GM21390 (cell line): ENCODE results near the gene ZC3H12A.

Experiments used
- ATAC-seq: cut with Tn5 transposase; IDR thresholded peaks from one replicate; pipeline ENCODE4 v1.9.1; 2021; ENCODE audit not compliant: unreplicated experiment

The ZC3H12A gene

DNA sequence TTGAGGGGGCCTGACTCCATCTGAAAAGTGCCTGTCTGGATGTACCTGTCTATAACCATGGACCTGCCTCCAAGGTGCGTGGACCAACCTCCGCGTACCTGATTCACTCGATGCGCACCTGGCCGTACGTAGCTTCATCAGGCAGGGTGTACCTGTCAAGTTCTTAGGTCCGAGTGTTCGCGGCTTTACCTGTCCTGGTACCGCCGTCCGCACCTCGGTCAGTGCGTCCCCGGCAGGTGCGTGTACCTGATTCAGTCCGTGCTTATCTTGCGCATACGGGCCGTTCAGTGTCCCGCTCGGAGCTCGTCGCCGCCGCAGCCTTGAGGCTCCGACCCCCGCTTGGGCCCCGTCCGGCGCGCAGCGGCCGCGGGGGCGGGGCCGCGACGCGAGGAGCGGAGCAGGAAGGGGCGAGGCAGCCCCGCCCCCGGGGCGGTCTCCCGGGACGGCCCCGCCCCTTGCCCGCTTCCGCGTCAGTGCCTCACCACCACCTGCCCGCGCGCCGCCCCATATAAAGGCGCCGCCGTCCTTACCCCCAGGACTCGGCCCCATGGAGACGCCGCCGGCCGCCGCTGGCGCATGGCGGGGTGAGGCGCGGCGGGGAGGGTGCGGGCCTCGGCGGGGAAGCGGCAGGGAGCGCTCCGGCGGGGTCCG is at the start of gene ZC3H12A:
Gene ZC3H12A, plus strand, starts transcription at position 535 of the 651 bp plus-strand sequence. CDS start 917 bp downstream, outside the sequence.
- ATAC-seq, result peak; percentile 51

DNA sequence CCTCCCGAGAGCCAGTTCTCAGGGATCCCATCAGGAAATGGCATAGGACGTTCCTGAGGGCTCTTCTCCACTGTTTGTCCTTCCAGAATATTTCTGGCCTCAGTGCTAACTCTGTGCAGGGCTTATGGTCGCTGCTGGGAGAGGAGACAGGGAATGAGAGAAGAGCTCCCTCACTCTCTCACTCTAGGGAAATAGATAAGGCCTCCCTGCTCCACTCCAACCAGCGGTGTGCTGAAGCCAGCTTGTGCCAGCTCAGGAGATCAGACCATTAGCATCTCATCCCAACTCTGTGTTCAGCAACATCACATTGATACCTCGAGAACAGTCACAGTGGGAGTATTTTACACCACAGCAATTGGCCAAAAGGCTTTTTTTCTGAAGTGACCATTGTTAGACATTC is 49.2 kb upstream of the ZC3H12A start:
- ATAC-seq, result no peak

DNA sequence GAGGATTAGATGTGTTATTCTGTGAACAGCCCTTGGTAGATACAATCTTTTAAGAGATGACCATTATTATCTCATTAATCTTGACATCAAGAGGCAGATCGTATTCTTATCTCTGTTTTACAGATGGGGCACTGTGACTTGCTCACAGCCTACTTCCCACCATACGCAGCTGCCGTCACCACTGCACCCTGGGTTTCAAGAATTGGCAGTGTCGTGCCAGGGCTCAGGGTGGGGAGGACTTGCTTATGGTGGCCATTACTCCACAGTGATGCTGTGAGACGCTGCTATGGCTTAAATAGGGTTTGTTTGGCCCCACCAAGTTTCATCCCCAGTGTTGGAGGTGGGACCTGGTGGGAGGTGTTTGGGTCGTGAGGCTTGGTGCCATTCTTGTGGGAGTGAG is 45.4 kb upstream of the ZC3H12A start:
- ATAC-seq, result no peak

DNA sequence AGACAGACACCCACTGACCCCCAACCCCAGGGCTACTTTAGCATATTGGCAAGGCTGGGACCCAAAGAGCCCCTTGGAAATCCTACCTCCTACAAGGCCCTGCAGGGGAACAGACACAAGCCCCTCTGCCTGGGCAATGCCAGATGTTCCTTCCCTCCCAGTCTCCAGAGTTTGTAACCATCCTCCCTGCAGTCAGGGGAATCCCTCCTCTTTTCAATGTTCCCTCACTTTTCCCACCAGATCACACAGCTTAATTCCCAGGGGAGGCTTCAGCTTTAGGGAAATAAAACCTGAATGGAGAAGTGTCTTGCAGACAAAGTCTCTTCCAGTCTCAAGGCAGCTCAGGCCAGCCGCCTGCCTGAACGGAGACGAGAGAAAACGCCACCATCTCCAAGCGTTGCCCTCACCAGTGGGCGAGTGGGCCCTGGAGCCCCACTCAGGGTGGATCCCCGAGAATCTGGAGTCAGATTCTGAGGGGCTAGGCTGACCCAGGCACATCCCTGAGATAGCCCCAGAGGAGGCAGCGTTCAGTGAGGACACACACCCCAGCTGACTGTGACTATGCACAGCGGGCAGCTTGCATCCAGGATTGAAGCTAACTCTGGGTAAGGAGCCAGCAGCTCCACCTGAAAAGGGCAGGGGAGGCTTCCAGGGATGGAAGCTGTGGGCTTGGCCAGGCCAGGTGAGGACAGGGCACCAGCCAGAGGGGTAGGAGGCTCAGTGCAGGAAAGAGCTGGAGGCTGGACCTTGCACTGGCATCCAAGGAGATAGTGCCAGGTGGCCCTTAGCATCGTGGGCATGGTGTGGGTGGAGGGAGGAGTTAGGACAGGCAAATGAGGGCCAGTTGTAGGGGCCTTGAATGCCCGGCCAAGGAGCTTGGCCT is 44.0 kb upstream of the ZC3H12A start:
- no peak for ATAC-seq

DNA sequence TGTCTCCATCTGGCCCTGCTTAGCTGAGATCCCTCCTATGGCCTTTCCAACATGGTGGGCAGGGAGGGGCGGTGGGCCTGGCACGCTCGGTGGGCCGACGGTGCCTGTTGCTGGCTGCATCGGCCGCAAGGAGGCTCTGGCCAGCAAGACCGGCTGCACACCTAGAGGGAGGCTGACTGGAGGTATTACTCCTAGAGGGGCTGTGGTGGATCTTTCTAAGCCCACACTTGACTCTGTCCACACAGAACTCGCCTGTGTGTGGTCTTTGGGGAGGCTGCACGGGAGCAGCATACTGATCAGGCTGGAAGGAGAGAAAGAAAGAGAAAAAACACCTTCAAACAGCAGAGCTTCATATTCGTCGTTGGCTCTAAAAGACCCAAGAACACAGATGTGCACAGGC is 41.7 kb upstream of the ZC3H12A start:
- ATAC-seq, result no peak

DNA sequence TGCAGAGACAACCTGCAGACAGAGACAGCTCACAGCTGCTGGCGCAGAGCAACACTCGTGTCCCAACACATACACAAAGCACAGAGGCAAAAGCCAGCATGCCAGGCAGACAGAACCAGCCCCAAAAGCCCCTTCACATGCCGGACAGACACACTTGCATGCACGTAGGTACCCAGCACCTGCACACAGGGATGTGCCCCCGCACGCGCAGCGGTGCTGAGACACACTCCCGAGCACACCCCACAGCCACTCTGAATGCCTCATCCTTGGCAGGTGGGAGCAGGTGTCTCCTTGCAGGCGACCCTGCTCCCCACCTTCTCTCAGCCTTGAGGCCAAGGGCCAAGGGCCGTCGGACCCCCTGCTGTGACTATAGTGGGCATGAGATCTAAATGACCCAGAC is 41.2 kb upstream of the ZC3H12A start:
- no peak for ATAC-seq

DNA sequence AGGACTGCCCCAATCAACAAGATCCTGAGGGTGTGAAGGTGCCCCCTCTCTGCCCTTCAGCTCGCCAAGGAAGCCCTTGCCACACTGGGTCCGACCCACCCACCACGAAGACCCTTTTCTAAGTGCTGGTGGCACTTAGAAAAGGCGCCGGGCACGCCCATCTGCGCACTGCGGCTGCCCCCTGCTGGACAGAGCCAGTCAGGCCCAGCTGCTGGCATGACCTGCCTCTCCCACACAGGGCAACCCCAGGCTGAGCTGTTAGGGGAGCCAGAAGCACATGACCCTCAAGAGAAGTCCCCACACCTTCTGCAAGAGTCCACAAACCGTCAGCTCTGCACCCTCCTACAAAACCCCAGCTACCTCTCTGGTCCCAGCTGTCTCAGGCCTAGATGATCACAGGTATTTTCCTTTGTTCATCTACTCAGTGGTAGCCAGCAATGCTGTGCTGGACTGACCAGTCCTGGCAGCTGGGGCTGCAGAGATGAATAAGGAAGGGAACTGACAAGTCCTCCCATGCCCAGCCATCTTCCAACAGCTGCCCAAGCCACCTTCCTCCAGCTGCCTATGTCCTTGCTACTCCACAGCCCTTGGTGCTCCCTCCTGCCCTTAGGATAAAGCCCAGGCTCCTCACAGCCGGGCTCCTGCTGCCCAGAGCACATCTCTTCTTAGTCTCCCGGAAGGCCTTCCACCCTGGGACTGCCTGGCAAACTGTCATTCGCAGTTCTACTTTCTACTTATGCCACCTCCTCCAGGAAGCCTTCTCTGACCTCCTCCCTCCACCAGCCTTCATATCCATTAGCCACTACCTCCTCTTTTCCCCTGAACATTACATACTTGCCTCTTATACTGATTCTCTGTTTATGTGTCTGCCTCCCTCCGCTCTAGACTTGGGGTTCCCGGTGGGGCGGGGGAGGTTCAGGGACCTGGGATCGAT is 39.8 kb upstream of the ZC3H12A start:
- ATAC-seq, result no peak

DNA sequence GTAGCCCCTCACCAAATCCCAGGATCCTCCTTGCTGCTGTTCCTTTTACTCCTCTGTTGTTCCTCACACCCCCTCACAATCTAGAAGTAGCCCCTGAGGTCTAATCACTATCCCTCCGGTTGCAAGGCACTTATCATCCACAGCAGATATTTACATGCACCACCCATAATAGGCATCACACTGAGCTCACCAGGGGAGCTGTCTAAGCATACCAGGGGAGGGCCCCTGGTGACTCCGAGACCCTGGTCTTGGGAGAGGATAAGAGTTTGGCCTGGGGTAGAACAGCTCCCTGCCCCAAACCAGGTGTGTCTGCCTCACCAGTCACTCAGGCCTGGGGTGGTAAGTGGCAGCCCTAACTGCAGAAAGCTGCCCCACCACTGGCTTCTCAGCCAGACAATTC is 37.3 kb upstream of the ZC3H12A start:
- ATAC-seq, result no peak

DNA sequence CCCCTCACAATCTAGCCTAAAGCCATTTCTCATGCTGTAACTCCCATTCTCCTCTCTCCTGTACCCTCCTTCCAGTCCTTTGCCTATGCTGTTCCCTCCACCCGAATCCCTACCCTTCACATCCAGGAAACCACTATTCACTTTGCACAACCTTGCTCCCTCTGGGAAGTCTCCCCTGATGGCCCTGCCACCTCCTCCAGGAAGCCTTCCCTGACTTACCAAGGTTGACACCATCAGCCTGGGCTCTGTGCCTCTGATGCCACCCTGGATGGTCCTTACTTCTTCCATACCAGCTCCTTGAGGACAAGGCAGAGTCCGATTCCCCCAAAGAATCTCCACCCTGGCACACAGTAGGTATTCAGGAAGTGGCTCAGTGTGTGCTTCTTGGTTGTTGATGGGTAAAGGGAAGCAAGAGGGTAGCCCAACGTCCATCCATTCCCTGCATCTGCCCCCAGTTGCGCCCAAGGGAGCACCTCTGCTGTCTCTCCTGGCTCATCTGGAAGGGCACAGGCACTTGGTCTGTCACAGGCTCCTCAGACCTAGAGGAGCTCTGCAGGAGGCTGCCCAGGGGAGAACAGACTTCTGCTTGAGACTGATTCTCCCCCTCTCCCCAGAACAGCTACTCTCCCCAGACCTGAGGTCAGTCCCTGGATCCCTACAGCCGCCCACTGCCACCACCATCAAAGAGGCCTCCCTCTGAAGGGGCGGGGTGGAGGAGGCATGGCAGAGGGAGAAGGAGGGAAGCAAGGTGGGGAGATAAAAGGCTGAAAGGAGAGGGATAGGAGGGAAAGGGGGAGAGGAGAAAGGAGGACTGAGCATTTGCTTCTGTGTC is 36.1 kb upstream of the ZC3H12A start:
- ATAC-seq, result no peak

DNA sequence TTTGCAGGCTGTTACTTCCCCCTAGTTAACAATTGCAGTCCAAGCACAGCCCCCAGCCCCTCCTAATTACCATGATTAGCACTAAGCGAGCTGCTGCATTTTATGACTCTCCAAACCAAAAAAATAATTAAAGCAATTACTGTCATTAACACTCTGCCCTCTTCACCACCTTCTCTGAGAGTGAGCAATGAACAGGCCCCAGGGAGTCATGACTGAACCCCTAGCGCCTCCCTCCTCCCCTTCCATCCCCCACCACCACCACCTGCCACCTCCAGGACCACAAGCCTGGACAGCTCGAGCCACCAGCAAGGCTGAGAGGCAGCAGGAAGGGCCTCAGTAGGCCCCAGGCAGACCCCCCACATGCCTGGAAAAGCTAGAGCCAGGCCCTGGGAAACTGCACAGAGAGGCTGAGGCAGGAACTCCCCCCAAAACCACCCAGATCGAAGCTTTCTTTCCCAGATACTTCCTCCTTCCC is 35.5 kb upstream of the ZC3H12A start:
- ATAC-seq, result no peak

DNA sequence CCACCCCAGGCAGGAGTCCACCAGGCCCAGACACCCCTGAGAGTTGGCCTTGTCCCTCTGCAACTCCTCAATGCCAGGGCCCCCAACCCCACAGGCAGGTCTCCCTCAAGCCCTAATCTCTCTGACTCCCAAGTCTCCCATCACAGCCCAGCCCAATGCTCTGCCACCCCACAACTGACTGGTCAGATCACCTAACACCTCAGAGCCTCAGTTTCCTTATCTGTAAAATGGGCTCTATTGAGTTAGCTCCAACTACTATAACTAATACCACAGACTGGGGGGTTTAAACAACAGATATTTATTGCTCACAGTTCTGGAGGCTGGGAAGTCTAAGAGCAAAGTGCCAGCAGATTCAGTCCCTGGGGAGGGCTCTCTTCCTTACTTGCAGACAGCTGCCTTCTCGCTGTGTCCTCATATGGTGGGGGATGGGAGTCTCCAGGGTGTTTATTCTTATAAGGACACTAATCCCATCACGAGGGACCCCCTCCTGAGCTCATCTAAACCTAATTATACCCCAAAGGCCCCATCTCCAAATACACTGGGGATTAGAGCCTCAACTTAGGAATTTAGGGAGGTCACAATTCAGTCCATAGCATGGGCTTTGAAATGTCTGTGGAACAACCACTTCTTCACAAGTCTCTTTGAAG is 34.9 kb upstream of the ZC3H12A start:
- no peak for ATAC-seq

DNA sequence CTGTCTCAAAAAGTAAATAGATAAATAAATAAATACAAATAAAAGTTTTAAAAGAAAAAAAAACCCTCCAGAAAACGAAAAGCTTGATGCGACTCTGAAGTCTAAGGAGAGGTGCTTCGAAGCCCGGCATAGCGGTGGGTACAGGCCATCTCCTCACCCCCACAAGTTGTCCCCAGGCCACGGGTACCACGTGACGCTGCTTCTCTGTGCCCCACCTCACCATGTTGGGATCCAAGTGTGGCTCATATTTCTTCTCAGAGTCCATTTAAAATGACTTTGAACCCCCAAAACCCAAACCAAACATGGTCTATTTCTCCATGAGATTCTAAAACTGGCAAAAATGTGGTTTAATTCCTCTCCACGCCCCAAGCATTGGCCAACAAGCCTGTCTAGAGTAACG is 32.9 kb upstream of the ZC3H12A start:
- ATAC-seq, result no peak

DNA sequence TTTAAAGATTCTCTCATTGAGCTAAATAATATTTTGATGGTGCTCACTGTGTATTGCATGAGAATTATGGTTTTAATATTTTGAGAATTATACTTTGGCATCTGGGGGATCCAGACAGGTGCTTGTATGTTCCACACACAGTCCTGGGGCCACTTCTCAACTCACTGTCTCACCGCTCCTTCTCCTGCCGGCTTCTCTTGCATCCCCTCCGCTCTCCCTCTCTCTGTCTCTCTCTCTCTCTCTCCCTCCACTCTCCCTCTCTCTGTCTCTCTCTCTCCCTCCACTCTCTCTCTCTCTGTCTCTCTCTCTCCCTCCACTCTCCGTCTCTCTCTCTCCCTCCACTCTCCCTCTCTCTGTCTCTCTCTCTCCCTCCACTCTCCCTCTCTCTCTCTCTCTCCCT is 32.2 kb upstream of the ZC3H12A start:
- no peak for ATAC-seq

DNA sequence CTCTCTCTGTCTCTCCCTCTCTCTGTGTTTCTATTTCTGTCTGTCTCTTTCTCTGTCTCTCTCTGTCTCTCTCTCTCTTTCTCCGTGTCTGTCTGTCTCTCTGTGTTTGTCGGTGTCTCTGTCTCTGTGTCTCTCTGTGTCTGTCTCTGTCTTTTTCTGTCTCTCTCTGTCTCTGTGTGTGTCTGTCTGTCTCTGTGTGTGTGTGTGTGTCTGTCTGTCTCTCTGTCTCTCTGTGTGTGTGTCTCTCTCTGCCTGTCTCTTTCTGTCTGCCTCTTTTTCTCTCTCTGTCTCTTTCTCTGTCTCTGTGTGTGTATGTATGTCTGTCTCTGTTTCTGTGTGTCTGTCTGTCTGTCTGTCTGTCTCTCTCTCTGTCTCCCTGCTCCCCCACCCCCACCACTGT is 31.7 kb upstream of the ZC3H12A start:
- ATAC-seq, result no peak

DNA sequence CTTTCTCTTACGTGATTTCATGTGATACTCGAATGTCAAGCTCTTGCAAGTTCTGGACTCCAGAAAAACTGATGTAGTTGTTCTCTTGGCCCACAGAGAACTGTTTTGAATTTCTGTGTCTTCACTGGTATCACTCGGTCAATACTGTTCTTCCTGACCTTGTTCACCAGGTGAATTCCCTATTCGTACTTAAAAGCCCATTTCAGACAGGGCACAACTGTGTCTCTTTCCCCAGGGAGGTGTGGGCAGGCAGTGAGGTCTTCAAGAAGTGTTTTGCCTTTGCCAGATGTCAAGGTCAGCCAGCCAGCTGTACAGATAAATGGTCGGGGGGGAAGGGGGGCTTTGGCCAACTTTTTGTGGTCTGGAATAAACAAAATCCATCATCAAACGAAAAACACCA is 27.5 kb upstream of the ZC3H12A start:
- ATAC-seq, result no peak

DNA sequence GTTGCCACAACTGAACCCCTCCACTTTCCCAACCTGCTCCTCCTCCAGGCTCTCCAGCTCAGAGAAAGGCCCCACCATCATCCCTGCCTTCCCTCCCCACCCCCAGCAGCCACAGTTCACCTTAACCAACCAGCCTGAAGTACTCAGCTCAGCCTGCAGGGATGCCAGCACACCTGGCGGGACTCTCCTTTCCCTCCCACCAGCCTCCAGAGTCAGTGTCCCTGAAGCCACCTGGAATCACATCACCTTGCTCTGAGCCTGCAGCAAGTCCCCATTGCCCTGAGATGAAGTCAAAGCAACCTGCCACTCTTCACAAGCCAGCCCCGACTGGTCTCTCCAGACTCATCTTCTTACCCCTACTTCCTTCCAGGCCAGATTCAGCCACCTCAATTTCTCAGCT is 26.2 kb upstream of the ZC3H12A start:
- ATAC-seq, result no peak

DNA sequence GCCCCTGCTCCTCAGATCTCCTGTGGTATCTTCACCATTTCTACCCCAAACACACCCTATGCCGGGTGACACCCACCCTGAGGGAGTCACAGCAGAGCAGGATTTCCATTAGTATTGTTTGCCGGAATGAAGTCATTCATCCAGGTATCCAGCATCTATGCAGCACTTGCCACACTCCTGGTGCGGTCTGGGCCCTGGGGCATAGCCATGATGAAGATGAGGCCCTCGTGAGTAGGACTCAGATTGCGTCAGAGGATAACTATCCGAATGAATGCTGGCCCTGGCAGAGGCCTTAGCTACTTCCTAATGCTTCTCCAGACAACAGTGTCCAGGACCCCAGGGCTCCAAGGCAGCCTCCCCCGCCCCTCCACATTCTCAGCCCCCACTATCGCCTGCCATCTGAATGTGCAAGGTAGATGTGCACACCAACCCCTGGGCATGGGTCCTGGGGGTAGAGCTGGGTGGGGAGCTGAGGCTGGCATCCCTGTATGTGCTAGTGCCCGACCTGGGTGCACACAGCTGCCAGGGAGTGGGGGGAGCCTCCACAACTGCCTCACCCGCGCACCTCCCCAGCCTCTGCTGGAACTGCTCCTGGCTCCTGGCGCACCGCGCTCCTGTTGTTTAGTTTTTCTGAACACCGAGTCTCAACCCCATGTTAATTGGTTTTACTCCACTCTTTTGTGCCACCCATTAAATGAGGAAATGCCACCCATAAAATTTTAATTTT is 25.5 kb upstream of the ZC3H12A start:
- ATAC-seq, result no peak

DNA sequence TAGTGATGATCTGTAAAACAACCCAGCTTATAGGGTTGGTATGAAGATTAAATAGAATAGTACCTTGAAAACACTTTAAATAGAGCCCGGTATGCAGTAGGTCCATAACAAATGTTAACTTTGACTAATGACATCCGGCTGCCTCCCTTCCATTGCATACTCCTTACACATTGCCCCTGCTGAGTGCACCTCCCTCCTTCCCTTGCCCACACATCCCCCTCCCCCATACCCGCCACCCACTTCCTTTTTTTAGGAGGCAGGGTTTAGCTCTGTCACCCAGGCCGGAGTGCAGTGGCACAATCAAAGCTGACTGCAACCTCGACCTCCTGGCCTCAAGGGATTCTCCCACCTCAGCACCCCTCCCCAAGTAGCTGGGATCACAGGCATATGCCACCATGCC is 24.4 kb upstream of the ZC3H12A start:
- ATAC-seq, result no peak

DNA sequence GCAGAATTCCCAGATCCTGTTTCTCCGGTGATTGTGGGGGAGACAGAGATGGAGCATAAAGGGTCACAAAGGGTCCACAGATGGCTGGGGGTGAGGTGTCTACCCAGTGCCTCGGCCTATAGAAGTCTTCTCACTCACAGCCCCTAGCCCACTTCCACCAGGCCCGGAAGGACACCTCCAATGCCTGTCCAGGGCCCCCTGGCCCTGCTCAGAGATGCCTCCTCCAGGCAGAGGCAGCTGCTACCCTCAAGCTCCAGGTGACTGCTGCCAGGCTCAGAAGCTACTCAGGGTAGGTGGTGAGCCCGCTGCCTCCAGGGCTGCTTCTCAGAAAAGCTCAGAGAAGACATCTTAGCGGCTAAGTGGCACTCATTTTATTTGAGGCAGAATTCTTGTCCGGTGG is 22.0 kb upstream of the ZC3H12A start:
- no peak for ATAC-seq
